IMR-90 (cell line): ENCODE measurements around the gene PAF1. TPM values are rescaled to one million over a fixed set of nuclear protein-coding genes. Genes with fewer than 3 reads are reported as not detected.

ENCODE experiments used
- ATAC-seq: fragments of 200-7000 bp; cut with Tn5 transposase; 2 replicates; pipeline ENCODE4 v1.9.1; 2020; ENCODE audit warnings: low read depth, mild to moderate bottlenecking, moderate library complexity
- BruUV-seq: library from RNA; stranded (reverse); fragments of 400-500 nt; replicated peaks from 2 replicates; lab custom pipeline; 2021; lab: Mats Ljungman, UMichigan
- CTCF ChIA-PET: fragments of 300-600 bp; formaldehyde crosslinking; extraction: SDS; loops from one replicate; lab custom pipeline; 2021; ENCODE audit warnings: antibody characterized with exemption; lab: Yijun Ruan, JAX
- POLR2A ChIA-PET: fragments of 300-600 bp; sonication (Branson Sonifier 250); formaldehyde crosslinking; loops from one replicate; lab custom pipeline; 2022; ENCODE audit warnings: antibody characterized with exemption; ENCODE audit not compliant: unreplicated experiment; lab: Charles Lee
- DNase-seq: peaks from one replicate; pipeline ENCODE4 v3.0.0; 2013
- H2AFZ ChIP-seq: replicated peaks from 2 replicates; pipeline ENCODE3; 2013; ENCODE audit warnings: low read length, mild to moderate bottlenecking; ENCODE audit not compliant: poor library complexity
- H2AK5ac ChIP-seq: 2 replicates; pipeline ENCODE4 v1.6.1; 2013; ENCODE audit warnings: low read depth, low read length, inconsistent platforms
- H2AK9ac ChIP-seq: replicated peaks from 2 replicates; pipeline ENCODE3; 2013; ENCODE audit warnings: mild to moderate bottlenecking, low read depth, low read length, moderate library complexity; ENCODE audit not compliant: poor library complexity
- H2BK120ac ChIP-seq: 2 replicates; pipeline ENCODE4 v1.6.1; 2013; ENCODE audit warnings: low read depth, low read length, inconsistent platforms
- H2BK15ac ChIP-seq: 3 replicates; pipeline ENCODE4 v1.6.1; 2013; ENCODE audit warnings: low read depth, low read length, inconsistent platforms
- H2BK20ac ChIP-seq: 2 replicates; pipeline ENCODE4 v1.6.1; 2013; ENCODE audit warnings: low read depth, mild to moderate bottlenecking, inconsistent platforms, low read length, moderate library complexity
- H2BK5ac ChIP-seq: 2 replicates; pipeline ENCODE4 v1.6.1; 2013; ENCODE audit warnings: mild to moderate bottlenecking, low read depth, low read length, inconsistent platforms; ENCODE audit not compliant: poor library complexity, severe bottlenecking
- H3K14ac ChIP-seq: replicated peaks from 2 replicates; pipeline ENCODE4 v1.6.1; 2013; ENCODE audit warnings: low read depth, low read length, inconsistent platforms
- H3K18ac ChIP-seq: 2 replicates; pipeline ENCODE4 v1.6.1; 2013; ENCODE audit warnings: low read depth, low read length, control low read depth
- H3K23ac ChIP-seq: 2 replicates; pipeline ENCODE4 v1.6.1; 2013; ENCODE audit warnings: low read depth, low read length, inconsistent platforms
- H3K27ac ChIP-seq: 2 replicates; pipeline ENCODE4 v1.5.1; 2013; ENCODE audit warnings: mild to moderate bottlenecking, control low read depth, low read length; ENCODE audit not compliant: insufficient read depth
- H3K27me3 ChIP-seq: 2 replicates; pipeline ENCODE4 v1.6.1; 2013; ENCODE audit warnings: low read length; ENCODE audit not compliant: control insufficient read depth, insufficient read depth
- H3K36me3 ChIP-seq: 2 replicates; pipeline ENCODE4 v1.6.1; 2013; ENCODE audit warnings: low read length, mixed read lengths; ENCODE audit not compliant: control insufficient read depth, insufficient read depth
- H3K4ac ChIP-seq: 2 replicates; pipeline ENCODE4 v1.6.1; 2013; ENCODE audit warnings: low read depth, low read length, inconsistent platforms
- H3K4me1 ChIP-seq: 2 replicates; pipeline ENCODE4 v1.6.1; 2013; ENCODE audit warnings: low read length, mixed read lengths; ENCODE audit not compliant: control insufficient read depth, insufficient read depth
- H3K4me2 ChIP-seq: 2 replicates; pipeline ENCODE4 v1.6.1; 2013; ENCODE audit warnings: low read depth, mild to moderate bottlenecking, control low read depth, low read length, moderate library complexity
- H3K4me3 ChIP-seq: 2 replicates; pipeline ENCODE4 v1.5.1; 2013; ENCODE audit warnings: low read depth, mild to moderate bottlenecking, control low read depth, low read length, moderate library complexity; ENCODE audit not compliant: insufficient read depth
- H3K56ac ChIP-seq: 2 replicates; pipeline ENCODE4 v1.6.1; 2013; ENCODE audit warnings: low read length, inconsistent platforms; ENCODE audit not compliant: insufficient read depth; ENCODE audit errors: extremely low read depth
- H3K79me1 ChIP-seq, 2 experiments: 2 replicates each; pipeline ENCODE4 v1.6.1; 2013; ENCODE audit warnings: low read length in 2 of 2, inconsistent platforms in 1 of 2, low read depth in 1 of 2
- H3K9ac ChIP-seq: 2 replicates; pipeline ENCODE4 v1.6.1; 2013; ENCODE audit warnings: low read depth, low read length, control low read depth
- H3K9me1 ChIP-seq: 2 replicates; pipeline ENCODE4 v1.6.1; 2013; ENCODE audit warnings: low read length, inconsistent platforms; ENCODE audit not compliant: insufficient read depth
- H3K9me3 ChIP-seq: 2 replicates; pipeline ENCODE4 v1.6.1; 2013; ENCODE audit warnings: low read length; ENCODE audit not compliant: control insufficient read depth, insufficient read depth
- H4K20me1 ChIP-seq: 2 replicates; pipeline ENCODE4 v1.6.1; 2013; ENCODE audit warnings: low read length, inconsistent platforms; ENCODE audit not compliant: insufficient read depth
- H4K5ac ChIP-seq: 2 replicates; pipeline ENCODE4 v1.6.1; 2013; ENCODE audit warnings: mild to moderate bottlenecking, low read depth, low read length, control low read depth
- H4K8ac ChIP-seq, 2 experiments: 2 replicates each; pipeline ENCODE4 v1.6.1; 2013; ENCODE audit warnings: low read depth in 2 of 2, low read length in 2 of 2, control low read depth in 1 of 2, inconsistent platforms in 1 of 2
- H4K91ac ChIP-seq: 2 replicates; pipeline ENCODE4 v1.6.1; 2013; ENCODE audit warnings: low read depth, low read length, inconsistent platforms; ENCODE audit not compliant: insufficient read depth
- CEBPB ChIP-seq: IDR thresholded peaks from 2 replicates; pipeline ENCODE4 v1.6.1; 2012; ENCODE audit warnings: low read depth, low read length, improper control_type of control experiment
- CHD1 ChIP-seq: IDR thresholded peaks from 2 replicates; pipeline ENCODE4 v1.6.1; 2012; ENCODE audit warnings: low read depth, low read length, improper control_type of control experiment
- MAFK ChIP-seq: IDR thresholded peaks from 2 replicates; pipeline ENCODE4 v1.6.1; 2012; ENCODE audit warnings: low read depth, low read length, improper control_type of control experiment
- MAZ ChIP-seq: IDR thresholded peaks from 2 replicates; pipeline ENCODE4 v1.6.1; 2012; ENCODE audit warnings: low read depth, mild to moderate bottlenecking, low read length, improper control_type of control experiment, moderate library complexity, borderline replicate concordance
- MXI1 ChIP-seq: IDR thresholded peaks from 2 replicates; pipeline ENCODE4 v1.6.1; 2012; ENCODE audit warnings: low read depth, mild to moderate bottlenecking, low read length, moderate library complexity, borderline replicate concordance
- RAD21 ChIP-seq: IDR thresholded peaks from 2 replicates; pipeline ENCODE4 v1.6.1; 2012; ENCODE audit warnings: low read length, improper control_type of control experiment
- RFX5 ChIP-seq: IDR thresholded peaks from 2 replicates; pipeline ENCODE4 v1.8.0; 2012; ENCODE audit warnings: low read depth, mild to moderate bottlenecking, low read length, moderate library complexity
- SMC3 ChIP-seq: fragments of 150-350 bp; IDR thresholded peaks from 2 replicates; pipeline ENCODE4 v1.6.1; 2016; ENCODE audit warnings: low read depth, mild to moderate bottlenecking, antibody characterized with exemption, low read length, moderate library complexity
- WGBS, 2 experiments: methylation state at CpG; one replicate each; pipeline versions ENCODE4 v1.1.5 to v1.1.7; 2013; ENCODE audit warnings: missing lambda C conversion rate in 2 of 2; ENCODE audit not compliant: insufficient read length in 1 of 2; ENCODE audit errors: extremely low coverage in 2 of 2; 5-methylcytosine and 5-hydroxymethylcytosine counted together
- dilution Hi-C: fragments of 300-500 bp; cut with HindIII; formaldehyde crosslinking; loops from one replicate; pipeline ENCODE4 v1.14.3; 2018; ENCODE audit warnings: low sequenced_read_pairs; ENCODE audit not compliant: unreplicated experiment
- in situ Hi-C: fragments of 300-500 bp; cut with MboI; formaldehyde crosslinking; loops from 3 replicates; pipeline ENCODE4 v1.14.3; 2019; ENCODE audit warnings: low sequenced_read_pairs, inconsistent platforms, mixed read lengths
- intact Hi-C: fragments of 100-400 bp; cut with micrococcal nuclease; formaldehyde crosslinking; loops from 2 replicates; pipeline ENCODE4 v1.10.0; 2022
- polyA plus RNA-seq, 3 experiments: library from polyadenylated mRNA; depleted of rRNA; stranded (reverse); fragments of >200 nt; gene quantifications; 2 replicates each; pipeline ENCODE4 v1.2.3, GENCODE V29; 2012; ENCODE audit warnings: low replicate concordance in 1 of 3
- total RNA-seq: library from RNA; depleted of rRNA; stranded (reverse); fragments of >200 nt; gene quantifications from 2 replicates; pipeline ENCODE4 v1.2.3, GENCODE V29; 2012
- TF ChIP-seq, protein P1 (sequence below): fragments of 150-350 bp; IDR thresholded peaks from 2 replicates; pipeline ENCODE4 v1.6.1; 2016; ENCODE audit warnings: low read depth, mild to moderate bottlenecking, low read length, moderate library complexity, borderline replicate concordance

Gene PAF1
- total and polyA plus RNA-seq, 2 of the 4 experiments (the other 2 are of a cell fraction) = 45.7 to 54.3 TPM

DNA sequence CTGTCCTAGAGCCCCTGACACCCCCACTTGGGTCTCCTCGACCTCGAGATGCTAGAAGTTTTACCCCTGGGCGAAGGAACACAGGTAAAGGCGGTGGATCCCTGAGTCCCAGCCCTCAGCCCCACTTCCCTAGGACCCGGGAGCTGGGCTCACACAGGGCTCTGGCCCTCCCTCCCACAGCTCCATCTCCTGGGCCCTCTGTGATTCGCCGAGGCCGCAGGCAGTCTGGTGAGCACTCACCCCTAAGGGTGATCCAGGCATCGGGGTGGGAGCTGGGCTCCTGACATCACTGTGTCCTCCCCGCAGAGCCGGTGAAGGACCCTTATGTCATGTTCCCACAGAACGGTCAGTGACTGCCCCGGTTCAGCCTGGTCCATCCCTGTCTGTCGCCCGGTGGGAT is 29.9 kb upstream of the PAF1 start:
- H2AK9ac ChIP-seq = no peak overlapping the region
- H3K79me1 ChIP-seq = peaks cover 6 to 75% of the 10 kb centered on the region in 2 experiments
- H3K9me3 ChIP-seq = no peaks in the 10 kb centered on the region
- ChIA-PET CTCF (interaction anchor here (0.6 to 1.3 kb wide), 2 partner anchors 23 to 30 kb away, joined by 3 read pairs; no protein-coding TSS in a partner anchor), POLR2A (no interaction called here)
- dilution Hi-C loops = no loop called here
- H3K4ac ChIP-seq = no peak overlapping the region
- no peak overlapping the region for H3K9ac ChIP-seq
- no peak for DNase-seq
- peaks cover 24% of the 10 kb centered on the region for H4K20me1 ChIP-seq
- H3K18ac ChIP-seq = no peak overlapping the region
- H3K4me2 ChIP-seq = no peak overlapping the region
- H3K4me3 ChIP-seq = no peak overlapping the region
- H4K8ac ChIP-seq = no peak overlapping the region
- H2AFZ ChIP-seq = no peak overlapping the region
- H3K56ac ChIP-seq = no peak overlapping the region
- no peak overlapping the region for H2BK5ac ChIP-seq
- WGBS, 2 experiments = 96% methylated on average over 4 of the region's 15 CpGs; no CpG with 5 or more reads in 1 of the 2 experiments
- no peak overlapping the region for H4K5ac ChIP-seq
- H3K23ac ChIP-seq = no peak overlapping the region
- in situ Hi-C loops = no loop called here
- peaks cover 82% of the 10 kb centered on the region for H3K36me3 ChIP-seq
- H3K27me3 ChIP-seq = no peaks in the 10 kb centered on the region
- H3K4me1 ChIP-seq = peaks cover 1% of the 10 kb centered on the region; the same call in 1 of the 2 replicates
- no peak for ATAC-seq
- TF ChIP-seq RAD21 = no peak
- TF ChIP-seq MAZ = no peak
- TF ChIP-seq CHD1 = no peak
- TF ChIP-seq RFX5 = no peak
- TF ChIP-seq, protein P1, sequence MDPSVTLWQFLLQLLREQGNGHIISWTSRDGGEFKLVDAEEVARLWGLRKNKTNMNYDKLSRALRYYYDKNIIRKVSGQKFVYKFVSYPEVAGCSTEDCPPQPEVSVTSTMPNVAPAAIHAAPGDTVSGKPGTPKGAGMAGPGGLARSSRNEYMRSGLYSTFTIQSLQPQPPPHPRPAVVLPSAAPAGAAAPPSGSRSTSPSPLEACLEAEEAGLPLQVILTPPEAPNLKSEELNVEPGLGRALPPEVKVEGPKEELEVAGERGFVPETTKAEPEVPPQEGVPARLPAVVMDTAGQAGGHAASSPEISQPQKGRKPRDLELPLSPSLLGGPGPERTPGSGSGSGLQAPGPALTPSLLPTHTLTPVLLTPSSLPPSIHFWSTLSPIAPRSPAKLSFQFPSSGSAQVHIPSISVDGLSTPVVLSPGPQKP = no peak
- no peak for TF ChIP-seq SMC3
- no peak for TF ChIP-seq MXI1
- TF ChIP-seq CEBPB = no peak
- no peak for TF ChIP-seq MAFK
- no peak overlapping the region for H4K91ac ChIP-seq
- BruUV-seq = no TSS peak
- no peak overlapping the region for H2BK120ac ChIP-seq
- no peak overlapping the region for H3K14ac ChIP-seq
- intact Hi-C loops = no loop called here
- H2BK20ac ChIP-seq = no peak overlapping the region
- no peak overlapping the region for H2AK5ac ChIP-seq
- no peak overlapping the region for H2BK15ac ChIP-seq
- no peak overlapping the region for H3K27ac ChIP-seq
- 0 out of 2 replicates have a peak, but pooled peaks cover 10% of the 10 kb centered on the region for H3K9me1 ChIP-seq
